Kasumi-1 (cell line): ENCODE data around the gene VENTX.
"Not testable (repeated sequence)": the region's sequence is repeated elsewhere in the genome, so short reads cannot be mapped to it uniquely, and the experiment has no call there.

ENCODE experiments used
- DNase-seq, 2 experiments: peaks; one replicate each; lab custom pipeline; 2025; lab: John Stamatoyannopoulos, UW

The VENTX gene

DNA sequence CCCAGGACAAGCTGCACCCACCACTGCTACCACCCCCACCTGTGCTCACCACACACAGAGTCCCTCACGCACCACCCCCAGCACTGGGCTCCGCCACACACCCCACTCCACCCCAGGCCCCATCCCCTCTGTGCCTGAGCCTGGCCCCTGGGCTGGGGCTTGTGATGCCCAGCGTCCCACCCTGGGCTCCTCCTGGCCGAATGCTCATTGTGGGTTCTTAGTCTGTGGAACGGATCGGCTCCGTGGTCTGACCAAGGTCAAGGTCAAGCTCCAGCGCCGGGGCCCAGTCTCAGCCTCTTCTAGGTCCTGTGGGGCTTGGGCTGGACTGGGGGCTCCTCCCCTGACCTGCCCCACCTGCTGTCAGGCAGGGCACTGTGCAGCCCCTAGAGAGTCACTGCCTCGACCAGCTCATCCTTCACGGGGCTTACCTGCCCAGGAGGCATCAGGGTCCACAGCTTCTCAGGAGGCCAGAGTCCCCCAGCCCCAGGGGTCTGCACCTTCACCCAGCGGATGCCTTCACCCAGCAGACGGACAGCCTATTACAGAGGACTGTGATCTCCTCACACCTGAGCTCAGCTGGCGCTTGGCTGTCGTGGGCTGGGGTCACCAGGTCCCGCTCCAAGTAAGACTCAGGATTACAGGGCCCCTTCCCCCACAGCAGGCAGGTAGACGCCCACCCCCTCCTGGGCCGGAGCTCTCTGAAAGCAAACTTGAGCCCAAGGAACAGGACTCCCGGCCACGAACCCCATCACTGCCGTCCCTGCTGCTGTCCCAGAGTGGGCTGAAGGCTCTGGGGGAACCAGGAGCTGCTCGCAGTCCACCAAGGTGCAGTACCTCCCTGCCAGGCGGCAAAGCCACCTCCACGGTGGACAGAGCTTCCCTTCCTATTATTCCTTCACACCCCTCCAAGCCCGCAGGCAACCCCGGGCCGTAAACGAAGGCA, 22.9 kb upstream of the VENTX start:
- no peak for DNase-seq

- DNase-seq, result no peak
These were observed 22.1 kb upstream of the VENTX start for GRCh38 chr10:133215586-133215985.

GRCh38 chr10:133216776-133217175, 20.9 kb upstream of the VENTX start:
- no peak for DNase-seq

GRCh38 chr10:133217800-133218589, 19.7 kb upstream of the VENTX start:
- no peak for DNase-seq

- no peak for DNase-seq
These were observed 18.8 kb upstream of the VENTX start for GRCh38 chr10:133218891-133219290.

DNA sequence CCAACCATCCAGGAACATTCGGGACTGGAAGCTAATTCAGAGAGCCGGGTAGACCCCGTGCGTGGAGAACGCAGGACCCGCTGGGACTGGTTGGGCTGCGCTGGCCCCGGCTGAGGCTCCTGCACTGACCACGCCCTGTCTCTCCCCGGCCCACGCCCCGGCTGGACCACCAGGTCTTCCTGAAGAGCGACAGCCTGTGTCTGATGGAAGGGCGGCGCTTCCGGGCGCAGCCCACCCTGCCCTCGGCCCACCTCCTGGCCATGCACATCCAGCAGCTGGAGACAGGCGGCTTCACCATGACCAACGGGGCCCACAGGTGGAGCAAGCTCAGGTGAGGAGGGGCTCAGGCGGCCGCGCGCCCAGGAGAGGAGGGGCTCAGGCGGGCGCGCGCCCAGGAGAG, 17.9 kb upstream of the VENTX start:
- no peak for DNase-seq

- DNase-seq, result no peak
These were observed 16.3 kb upstream of the VENTX start for GRCh38 chr10:133221331-133221730.

DNA sequence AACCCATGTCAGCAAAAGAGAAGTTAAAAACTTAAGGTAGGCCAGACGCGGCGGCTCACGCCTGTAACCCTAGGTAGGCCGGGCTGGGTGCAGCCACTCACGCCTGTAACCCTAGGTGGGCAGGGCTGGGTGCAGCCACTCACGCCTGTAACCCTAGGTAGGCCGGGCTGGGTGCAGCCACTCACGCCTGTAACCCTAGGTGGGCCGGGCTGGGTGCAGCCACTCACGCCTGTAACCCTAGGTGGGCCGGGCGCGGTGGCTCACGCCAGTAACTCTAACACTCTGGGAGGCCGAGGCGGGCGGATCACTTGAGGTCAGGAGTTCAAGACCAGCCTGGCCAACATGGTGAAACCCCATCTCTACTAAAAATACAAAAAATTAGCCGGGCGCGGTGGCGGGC, 15.9 kb upstream of the VENTX start:
- DNase-seq, result not testable (repeated sequence)

GRCh38 chr10:133224076-133224475, 13.6 kb upstream of the VENTX start:
- no peak for DNase-seq

DNA sequence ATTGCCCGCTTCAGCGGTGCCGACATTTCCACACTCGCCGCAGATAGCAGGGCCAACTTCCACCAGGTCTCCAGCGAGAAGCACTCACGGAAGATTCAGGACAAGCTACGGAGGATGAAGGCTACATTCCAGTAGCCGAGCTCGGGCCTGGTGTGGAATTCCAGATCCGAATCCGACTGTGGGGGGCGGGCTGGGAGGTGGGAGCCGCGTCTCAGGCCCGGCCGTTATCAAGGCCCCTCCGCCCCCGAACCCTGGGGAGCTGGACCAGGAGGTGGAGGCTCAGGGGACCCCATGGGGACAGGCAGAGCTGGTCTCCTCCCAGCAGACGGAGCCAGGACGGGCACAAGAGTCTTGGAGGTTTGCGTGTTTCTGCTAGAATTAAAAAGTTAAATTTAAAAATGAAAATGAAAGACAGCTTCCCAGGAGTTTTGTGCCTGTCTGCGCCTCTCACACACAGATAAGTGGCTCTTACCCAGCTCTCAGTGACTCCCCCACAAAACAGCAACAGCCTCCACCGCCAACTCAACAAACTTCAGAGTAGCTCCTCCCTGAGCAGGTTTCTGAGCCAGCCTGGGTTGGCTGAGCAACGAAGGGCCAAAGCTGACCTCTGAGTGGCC, 12.8 kb upstream of the VENTX start:
- no peak for DNase-seq

GRCh38 chr10:133225707-133226191, 11.9 kb upstream of the VENTX start:
- DNase-seq, result no peak

DNA sequence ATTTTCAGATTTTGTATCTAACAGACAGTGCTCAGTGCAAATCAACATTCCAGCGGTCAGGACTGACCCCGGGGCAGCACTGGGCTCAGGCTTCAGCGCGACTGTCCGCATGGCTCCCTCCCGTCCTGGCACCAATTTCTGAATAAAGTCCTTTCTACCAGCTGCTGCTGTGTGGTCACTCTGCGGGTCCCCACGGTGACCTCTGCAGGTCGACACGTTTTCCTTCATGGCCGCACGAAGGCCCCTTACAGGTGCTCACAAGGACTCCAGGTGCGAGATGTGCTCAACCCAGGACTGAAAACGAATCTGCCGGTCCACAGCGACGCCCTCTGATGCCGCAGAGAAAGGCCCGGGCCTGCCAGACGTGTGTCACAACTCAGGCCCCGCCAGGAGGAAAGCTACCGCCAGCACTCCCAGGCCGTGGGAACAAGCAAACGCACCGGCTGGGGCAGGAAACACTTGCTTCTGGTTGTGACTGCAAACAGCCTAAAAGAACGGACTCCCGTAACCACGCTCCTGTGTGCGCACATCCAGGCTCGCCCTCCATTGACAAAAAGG, 11.3 kb upstream of the VENTX start:
- no peak for DNase-seq

DNA sequence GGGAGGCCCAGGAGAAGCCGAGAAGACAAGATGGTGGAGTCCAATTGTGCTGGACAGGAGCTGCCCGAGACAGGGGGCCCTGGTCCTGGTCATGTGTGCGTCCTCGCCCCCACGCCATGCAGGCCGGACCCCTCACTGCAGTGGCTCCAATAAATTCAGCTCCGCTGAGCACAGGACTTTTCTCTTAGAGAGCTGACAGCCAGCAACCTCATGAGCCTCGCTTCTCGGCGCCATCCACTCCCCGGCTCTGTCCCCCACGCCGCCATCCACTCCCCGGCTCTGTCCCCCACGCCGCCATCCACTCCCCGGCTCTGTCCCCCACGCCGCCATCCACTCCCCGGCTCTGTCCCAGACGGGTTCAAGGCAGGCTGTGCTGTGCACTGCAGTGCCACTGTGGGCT, 10.4 kb upstream of the VENTX start:
- DNase-seq, result no peak

GRCh38 chr10:133229265-133230043, 8.2 kb upstream of the VENTX start:
- no peak for DNase-seq

DNA sequence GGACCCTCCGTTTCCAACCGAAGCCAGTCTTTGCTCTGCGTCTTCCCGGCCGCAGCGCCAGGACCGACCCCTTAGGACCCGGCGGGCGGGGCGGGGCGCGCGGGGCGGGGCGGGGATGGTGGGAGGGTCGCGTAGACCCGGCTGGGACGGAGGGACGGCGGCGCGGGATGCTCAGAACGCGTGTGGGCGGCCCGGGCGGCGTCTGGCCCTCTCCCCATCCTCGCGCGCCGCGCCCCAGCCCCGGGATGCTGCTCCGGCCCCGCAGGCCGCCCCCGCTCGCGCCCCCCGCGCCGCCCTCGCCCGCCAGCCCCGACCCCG, 7.7 kb upstream of the VENTX start, which contains the start of gene UTF1:
UTF1 (plus strand) TSS at position 174 of the 318 bp plus-strand sequence; CDS start at position 246, 72 bp downstream.
- DNase-seq, result no peak

- DNase-seq, result no peak
These were observed 7.1 kb upstream of the VENTX start for GRCh38 chr10:133230387-133231195.

DNA sequence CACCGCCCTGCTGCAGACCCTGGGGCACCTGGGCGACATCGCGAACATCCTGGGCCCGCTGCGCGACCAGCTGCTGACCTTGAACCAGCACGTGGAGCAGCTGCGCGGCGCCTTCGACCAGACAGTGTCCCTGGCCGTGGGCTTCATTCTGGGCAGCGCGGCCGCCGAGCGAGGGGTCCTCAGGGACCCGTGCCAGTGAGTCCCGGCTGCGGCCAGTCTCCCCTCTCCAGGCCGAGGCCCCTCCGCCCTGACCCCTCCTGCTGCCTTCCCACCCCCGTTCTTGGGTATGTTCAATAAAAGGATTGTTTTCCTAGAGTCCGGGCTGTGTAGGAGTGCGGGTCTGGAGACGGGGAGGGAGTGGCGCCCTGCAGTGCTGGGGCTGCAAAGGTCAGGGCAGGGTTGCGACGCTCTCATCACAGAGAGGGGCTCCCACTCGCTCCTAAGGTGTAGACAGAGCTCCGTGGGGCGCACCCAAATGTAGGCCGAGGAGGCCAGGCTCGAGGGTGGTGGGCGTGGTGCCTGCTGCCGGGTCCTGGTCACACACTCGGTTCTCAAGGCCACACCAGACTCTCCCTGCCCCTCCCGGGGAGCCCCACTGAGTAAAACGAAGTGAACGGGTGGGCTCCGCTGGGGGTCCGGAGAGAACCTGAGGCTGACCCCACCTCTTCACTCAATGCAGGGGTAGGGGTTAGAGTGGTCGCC, 6.3 kb upstream of the VENTX start:
- no peak for DNase-seq

DNA sequence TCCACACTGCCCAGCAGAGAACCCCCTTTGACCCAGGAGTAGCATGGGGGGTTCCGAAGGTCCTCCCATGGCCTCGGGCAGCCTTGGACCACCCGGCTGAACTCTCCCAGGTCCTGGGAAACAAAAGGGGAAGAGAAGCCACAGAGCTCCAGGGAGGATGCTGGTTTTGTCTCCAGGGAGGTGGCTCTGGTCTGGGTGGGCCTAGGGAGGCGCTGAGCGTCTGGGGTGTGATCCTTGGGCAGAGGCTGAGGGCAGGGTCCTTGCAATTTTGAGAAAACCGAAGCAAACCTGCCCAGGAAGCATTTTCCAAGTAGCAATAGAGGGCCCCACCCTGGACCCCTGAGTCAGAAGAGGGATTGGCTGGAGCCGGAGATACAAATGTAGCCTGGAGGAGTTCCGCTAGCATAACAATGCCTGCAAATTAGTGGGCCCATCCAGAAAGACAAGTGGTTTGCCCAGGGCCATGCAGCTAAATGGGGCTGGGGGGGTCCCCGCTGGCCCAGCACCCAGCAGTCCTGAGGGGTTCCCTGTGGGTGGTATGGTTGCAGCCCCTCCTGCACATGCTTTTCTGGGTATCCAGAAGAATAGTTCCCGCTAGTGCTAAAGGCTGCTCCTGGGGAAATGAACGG, 5.6 kb upstream of the VENTX start:
- DNase-seq, result no peak

- not testable (repeated sequence) for DNase-seq
These were observed 2.9 kb upstream of the VENTX start for GRCh38 chr10:133234796-133235195.
